ENCODE data around the gene STAM.

GRCh38 chr10:17659365-17659764 is 15.4 kb downstream of the STAM start:
- TF ChIP-seq CTCF (conservative IDR thresholded peaks at IDR 0.05; ENCODE audit: low read length) (no peak), EZH2phosphoT487 (IDR thresholded peaks at IDR 0.05; ENCODE audit: borderline replicate concordance, low read depth, low read length) (no peak)
